HG02840 (cell line): Measurements from ENCODE around the gene CDK9.
A peak's percentile ranks its signal among the peaks of the same experiment; 100 is the strongest.

Experiments used
- ATAC-seq: cut with Tn5 transposase; IDR thresholded peaks from one replicate; pipeline ENCODE4 v1.9.1; 2021; ENCODE audit warnings: mild to moderate bottlenecking, moderate library complexity, moderate number of reproducible peaks; ENCODE audit not compliant: unreplicated experiment, low FRiP score

CDK9 gene

DNA sequence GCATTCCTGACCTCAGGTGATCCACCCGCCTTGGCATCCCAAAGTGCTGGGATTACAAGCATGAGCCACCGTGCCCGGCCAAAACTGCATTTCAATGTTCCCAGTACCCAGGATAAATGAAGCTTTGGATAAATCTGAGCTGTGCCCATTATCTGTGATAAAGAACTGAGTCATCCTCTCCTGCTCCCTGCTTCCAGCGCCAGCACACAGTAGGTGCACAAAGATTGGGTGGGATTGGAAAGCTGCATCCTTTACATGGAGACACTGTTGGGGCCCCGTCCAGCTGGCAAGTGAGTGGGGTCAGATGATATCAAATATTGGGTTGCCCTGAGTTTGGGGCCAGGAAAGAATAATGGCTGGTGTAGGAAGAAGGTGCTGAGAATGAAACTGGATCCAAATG, 24.8 kb upstream of the CDK9 start:
- ATAC-seq: no peak

DNA sequence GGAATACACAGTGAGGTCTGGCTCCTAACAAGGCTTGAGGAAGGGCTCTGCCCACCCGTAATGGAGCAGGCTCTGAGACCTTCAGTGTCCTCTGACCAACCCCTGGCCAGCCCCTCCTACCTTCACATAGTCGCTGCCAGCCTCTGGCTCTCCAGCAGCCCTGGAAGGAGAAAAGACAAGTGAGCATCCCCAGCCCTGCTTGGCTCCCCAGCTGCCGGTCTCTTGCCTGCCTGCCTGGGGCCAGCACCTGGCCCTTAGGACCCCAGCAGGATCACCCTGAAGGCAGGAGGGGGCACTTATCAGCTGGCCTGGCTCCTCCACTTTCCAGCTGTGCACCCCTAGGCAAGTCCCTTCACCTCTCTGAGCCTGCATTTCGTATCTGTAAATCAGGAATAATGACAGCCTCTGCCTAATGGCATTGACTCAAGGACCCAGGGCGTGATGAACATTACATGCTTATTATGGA, 24.3 kb upstream of the CDK9 start:
- no peak for ATAC-seq

DNA sequence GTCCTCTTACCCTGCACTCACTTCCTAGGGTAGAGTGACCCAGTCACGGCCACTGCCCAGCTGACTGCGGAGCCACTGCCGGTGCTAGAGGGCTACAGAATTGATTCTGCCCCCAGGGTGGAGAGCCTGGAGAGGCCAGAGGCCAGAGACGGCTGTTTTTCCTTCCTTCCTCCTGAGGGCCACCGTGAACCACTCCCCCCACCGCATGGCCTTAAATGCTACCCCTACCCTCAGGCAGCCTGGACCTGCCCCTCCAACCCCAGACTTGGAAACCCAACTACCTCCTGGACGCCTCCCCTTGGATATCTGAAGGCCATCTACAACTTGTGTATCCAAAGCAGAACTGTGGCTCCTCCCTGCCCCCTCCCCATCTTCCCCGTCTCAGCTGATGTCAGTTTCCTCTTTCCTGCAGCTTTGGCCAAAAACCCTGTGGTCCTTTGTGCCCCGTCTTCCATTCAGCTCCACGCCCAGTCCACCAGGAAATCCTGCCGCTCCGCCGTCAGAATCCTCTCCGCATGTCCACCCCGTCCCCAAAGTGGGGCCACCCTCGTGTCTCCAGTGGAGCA, 23.6 kb upstream of the CDK9 start:
- ATAC-seq: no peak

DNA sequence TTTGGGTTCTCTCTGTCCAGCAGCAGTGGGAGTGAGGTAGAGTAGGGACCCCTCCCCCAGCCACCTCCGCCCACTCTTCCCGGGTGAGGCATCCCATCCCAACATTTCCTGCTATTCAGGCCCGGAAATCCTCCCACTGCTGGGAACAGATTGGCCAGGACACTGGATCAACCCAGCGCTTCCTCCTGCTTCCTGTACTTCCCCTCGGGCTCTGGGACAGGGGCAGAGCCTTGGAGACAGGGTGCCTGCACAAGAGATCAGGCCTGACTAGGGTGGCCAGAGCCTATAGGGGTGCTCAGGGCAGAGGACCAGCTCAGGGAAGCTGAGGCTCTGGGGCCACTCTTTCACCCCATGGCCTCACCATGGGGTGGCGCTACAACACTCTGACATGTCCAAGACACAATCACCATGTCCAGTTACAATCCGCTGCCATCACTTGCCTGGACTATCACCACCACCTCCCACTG, 21.9 kb upstream of the CDK9 start:
- no peak for ATAC-seq

DNA sequence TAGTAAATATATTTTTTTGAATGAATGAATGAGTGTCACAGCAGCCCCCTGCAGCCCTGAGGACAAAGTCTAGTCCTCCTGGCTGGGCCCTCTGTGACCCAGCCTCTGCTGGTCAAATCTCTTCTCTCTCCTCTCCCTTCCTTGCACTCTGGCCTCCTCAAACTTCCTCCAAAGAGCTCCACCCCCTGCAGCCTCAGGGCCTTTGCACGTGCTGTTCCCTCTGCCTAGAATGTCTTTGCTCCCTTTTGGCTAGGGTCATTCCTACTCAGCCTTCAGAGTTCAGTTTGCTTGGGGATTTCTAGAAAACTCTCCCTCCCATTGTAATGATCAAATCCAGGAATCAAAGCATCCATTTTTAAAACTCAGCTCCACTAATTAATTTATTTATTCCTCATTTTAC, 20.4 kb upstream of the CDK9 start:
- ATAC-seq: no peak

DNA sequence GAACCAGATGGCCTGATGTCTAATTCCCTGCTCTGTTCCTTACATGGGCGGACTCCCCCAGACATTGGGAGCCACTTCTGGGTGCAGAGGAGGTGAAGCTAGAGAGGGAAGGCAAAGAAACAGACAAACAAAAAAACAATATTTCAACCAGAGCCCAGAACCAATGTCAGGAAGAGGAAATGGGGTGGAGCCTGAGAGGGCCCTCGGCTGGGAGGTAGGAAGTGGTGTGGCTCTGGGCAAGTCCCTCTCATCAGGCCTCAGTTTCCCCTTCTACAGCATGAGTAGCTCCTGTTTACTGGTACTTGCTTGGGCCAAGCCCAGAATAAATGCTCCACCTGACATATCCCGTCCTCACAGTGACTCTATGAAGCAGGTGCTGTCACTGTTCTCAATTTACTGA, 18.4 kb upstream of the CDK9 start:
- no peak for ATAC-seq

DNA sequence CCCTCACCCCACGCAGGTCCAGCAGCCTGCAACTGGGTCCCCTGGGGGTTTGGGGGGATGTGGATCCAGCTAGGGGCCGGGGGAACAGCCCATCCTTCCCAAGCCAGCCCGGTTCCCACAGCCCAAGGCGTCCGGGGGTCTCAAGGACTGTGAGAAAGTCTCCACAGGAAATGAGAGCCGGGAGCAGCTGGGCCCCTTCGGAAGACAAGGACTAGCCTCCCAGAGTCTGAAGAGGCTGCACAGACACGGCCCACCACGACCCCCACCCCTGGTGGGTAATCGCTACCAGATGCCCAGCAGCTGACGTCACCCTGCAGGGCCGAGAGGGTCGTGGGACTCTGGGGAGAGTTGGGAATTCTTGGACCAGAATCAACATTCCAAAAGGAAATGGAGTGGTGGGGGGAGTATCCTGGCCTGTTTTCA, 17.9 kb upstream of the CDK9 start:
- ATAC-seq: no peak

DNA sequence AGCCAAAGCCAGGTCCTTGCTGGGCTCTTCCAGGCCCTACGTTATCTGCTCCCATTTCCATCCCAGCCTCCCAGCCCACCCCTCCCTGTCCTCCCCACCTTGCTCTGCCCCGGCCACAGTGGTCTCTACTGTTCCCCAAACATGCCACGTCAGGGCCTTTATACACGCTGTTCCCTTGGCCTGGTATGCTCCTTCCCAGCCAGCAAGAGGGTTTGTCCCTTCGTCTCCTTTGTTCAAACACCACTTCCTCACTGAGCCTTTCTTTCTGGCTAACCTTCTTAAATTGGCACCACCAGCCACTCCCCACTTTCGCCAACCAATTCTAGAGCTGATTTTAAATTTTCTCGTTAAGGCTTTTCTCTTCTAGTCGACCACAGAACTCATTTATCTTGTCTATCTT, 17.1 kb upstream of the CDK9 start:
- ATAC-seq: no peak

DNA sequence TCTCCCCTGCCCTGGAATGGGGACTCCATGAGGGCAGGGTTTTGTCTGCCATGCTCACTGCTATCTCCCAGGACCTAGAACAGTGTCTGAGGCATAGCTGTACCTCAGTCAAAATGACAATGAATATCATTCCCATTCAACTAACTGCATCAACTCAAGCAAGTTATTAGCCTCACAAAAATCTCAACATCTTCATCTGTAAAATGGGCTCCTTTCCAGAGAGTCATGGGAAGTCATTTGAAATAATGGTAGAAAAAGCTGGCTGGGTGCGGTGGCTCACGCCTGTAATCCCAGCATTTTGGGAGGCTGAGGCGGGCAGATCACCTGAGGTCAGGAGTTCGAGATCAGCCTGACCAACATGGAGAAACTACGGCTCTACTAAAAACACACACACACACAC, 16.7 kb upstream of the CDK9 start:
- no peak for ATAC-seq

DNA sequence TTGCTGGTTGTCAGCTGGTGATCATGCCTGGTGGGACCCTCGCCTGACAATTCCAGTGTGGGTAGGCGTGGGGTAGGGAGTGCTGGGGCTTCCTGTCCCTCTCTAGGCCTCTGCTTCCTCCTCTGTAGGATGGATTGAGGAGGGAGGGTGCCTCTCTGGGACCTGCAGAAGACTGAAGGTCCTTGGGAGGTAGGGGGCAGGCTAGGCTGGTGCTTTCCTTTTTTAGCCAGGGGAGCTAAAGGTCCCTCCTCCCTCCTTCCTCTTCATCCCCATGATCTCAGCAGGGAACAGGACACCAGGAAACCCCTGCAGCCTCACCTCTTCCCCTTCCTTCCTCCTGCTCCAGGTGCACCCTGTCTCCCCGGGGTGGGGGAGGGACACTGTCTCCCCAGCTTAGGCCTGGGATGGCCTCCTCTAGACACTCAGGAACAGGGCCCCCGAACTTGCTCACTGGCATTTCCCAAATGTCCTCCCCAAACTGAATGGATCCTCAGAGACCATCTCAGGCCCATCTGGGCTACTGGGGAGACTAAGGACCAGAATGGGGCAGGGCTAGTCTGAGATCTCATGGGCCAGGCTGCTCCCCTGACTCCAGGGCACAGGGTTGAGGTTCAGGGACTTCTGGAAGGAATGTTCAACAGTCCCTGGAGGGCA, 15.8 kb upstream of the CDK9 start:
- no peak for ATAC-seq

DNA sequence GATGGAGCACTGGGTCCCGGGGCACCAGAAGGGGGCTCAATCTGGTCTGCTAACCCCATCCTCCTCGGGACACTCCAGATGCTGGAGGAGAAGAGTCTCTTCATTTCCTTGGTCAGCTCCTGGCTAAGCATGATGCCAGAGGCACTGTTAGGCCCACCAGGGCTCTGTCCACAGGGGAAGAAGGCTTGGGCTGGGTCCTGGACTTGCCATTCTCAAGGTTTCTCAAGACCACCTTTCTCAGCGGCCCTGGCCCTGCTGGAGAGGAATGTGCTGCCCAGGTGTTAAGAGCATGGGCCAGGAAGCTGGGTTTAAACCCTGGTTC, 15.3 kb upstream of the CDK9 start:
- ATAC-seq: no peak

DNA sequence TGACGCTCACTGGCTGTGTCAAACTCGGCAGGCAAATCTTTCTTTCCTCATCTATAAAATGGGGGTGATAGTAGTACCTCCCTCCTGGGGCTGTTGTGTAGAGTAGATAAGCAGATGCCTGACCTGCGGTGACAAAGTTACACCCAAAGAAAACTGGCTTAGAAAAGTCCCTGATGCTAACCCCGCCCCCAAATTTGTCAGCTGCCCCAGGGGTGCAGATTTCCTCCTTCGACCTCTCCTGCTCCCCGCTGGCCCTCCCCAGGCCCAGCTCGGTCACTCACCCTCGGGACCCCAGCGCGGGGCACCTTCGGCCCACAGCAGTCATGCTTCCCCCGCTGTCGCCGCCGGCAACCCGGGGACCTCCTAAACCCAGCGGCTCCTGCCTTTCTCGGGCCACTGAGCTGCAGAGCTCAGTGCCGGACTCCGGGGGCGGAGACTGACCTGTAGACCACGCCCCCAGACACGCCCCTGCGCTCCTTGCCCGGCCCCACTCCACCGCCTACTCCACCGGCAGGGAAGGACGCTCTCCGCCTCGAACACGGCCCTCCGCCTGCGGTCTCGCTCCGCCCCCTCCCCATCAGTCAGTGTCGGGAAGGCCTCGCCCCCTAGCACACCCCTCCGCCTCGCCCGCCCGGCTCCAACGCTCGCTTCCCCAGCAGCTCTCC, 14.8 kb upstream of the CDK9 start:
- peak; percentile 85 for ATAC-seq

DNA sequence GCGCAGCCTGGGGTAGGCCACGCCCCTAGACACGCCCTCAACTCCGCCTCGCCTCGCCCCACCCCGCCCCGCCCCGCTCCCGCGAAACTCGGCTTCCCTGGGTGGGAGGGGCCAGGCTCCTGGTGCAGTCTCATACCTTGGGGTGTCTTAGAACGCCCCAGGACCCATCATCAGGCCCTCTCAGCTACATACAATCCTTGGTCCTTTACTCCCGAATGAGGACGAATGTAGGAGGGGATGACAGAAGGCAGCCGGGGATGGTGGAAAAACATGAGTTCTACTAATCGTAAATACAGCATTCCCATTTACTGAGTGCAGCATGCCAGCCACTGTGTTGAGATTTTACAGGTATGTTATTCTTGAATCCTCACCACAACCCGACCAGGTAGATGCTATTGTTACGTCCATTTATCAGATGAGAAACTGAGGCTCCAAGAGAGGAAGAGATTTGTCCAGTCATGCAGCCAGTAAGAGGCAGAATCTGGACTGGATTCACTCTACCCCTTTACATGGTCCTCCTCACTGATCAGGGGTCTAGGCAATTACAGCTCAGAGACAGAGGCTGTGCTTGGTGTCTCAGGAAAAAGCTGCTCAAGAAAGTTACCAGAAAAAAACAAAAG, 14.2 kb upstream of the CDK9 start:
- no peak for ATAC-seq

DNA sequence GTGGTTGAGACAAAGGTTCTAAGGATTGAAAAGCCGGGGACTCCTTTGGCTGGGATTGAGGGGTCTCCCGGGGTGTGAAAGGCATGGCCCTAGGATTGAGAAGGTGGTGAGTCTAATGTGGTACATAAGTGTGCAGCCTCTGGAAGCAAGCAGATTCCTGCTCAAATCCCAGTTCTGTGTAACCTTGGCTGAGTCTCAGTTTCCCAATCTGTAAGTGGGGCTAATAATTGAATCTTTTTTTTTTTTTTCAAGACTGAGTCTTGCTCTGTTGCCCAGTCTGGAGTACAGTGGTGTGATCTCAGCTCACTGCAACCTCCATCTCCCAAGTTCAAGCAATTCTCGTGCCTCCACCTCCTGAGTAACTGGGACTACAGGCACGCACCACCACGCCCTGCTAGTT, 13.2 kb upstream of the CDK9 start:
- ATAC-seq: no peak

DNA sequence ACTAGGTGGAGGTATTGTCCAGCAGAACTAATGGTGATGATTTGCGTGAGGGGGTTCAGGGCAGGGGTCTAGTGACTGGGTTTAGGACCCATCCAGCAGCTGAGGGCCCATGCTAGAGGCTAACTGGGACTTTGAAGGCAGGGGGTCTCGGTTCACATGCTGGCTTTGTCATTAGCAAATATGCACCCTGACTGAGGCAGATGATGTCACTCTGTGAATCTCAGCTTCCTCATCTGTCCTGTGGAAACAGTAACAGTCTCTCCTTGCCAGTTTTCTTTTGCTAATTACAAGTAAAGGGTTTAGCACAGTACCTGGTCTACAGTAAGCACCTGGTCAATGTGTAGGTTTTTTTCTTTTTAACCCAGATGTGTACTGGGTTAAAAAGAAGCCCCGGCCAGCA, 12.6 kb upstream of the CDK9 start:
- no peak for ATAC-seq

DNA sequence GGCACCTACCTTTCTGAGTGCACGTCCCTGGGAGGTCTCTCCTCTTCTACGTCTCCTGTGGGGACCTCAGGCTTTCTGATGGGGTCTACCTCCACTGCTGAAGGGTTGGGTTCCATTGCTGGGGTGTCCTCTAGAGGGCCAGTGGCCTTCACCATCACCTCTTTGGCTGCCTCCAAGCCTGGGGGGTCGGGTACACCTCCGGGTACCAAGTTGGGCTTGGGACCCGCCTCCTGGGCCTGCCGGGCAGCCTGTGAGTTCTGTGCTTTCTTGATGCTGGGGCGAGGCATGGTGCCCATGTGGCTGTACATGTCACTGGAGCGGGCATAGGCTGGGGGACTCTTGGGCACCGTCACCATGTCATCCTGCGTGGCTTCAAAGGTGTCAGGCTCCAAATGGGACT, 11.9 kb upstream of the CDK9 start:
- ATAC-seq: no peak

DNA sequence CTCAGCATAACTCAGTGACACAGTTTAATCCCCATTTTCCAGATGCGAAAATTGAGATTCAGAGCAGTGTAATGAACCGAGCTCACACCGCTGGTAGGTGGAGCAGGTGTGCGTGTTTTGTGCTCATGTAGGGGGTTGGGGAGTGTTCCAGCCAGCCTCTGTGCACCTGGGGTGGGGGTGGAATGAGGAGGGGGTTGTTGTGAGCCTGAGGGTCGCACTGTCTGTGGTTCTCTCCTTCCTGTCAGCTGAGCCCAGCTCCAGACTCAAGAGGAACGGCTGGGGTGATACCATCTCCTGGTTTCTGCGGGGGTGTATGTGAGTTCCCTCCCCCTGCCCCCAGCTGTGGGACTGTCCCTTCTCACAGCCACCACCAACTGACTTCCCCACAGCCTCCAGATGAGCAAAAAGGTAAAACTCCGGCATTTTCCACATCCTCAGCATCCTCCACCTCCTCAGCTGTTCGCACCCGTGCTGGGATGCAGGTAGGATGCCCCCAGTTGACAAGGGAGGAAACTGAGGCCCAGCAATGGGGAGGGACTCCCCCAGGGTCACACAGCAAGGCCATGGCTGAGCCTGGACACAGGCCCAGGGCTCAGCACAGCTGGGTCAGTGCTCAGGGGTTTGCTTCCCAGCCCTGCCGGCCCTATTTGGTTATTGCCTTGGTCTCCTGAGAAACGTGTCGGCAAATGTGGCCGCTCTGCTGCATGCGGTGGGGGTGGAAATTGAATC, 9.5 kb upstream of the CDK9 start:
- ATAC-seq: no peak

DNA sequence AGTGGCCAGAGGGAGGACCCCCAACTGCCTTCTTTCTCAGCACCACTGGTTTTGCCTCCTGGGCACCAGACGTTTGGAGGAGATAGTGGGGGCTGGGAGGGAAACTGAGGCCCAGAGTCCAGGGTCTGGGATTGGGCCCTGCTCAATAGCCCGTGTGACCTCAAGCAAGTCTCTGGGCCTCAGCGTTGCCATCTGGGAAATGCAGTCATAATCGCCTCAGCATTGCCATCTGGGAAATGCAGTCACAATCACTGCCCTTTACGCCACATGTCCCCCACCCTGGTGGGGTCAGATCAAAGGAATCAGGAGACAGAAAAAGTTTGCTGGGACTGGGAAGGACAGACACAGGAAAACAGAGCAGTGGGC, 8.9 kb upstream of the CDK9 start:
- no peak for ATAC-seq

DNA sequence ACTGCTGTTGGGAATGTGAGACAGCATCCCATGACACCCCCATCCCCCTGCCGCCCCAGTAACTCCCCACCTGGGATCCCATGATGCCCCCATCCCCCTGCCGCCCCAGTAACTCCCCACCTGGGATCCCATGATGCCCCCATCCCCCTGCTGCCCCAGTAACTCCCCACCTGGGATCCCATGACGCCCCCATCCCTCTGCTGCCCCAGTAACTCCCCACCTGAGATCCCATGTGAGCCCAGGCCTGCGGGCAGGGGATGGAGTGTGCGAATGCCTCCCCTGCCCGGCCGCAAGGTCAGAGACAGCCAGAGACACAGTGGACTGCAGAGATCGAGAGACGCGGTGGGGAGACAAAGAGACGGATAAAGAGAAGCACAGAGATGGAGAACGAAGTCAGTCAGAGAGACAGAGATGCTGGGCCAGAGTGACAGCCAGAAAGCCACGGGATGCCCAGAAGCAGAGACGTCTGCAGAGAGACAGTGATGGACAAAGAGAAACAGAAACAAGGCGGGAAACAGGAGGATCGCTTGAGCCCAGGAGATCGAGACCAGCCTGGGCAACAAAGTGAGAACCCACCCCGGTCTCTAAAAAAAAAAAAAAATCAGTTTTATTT, 8.4 kb upstream of the CDK9 start:
- no peak for ATAC-seq

DNA sequence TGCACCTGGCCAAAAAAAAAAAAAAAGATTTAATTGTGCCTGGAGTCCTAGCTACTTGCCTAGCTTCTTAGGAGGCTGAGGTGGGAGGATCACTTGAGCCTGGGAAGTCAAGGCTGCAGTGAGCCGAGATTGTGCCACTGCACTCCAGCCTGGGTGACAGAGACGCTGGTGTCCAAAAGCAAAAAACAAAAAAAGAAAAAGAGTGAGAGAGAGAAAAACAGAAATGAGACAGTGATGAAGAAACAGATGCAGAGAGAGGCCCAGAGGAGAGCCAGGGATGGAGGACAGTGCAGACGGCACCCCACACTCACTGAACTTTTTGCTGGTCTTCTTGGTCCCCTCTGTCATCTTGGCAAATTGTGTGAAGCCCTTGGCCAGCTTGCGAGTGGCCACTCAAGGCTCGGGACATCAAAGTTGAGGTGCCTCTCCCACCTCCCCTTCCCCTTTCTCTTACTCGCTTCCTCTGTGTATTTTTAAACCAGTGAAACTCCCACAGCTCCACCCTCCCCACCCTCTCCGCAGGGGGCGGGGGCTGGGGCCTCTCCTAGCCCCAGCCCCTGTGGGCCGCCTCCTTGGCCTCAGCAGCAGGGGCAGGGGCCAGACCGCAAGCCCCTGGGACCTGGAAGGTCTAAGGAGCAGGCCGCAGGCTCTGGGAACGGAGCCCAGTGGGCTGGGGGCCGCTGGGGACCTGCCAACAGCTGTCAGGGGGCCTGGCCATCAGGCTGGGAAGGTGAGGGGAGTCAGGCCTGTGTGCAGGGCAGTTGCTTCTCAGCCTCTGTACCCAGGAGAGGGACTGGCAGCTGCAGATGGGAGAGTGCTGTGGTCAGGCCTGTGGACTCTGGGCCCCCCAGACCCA, 7.3 kb upstream of the CDK9 start, which contains the start of gene SH2D3C:
Gene SH2D3C, minus strand, starts transcription at position 387 of the 856 bp plus-strand sequence. Its CDS starts 39 bp downstream, at position 348.
- ATAC-seq: no peak
